ENCODE measurements around the gene FRMD4A.

Gene FRMD4A

GRCh38 chr10:13658264-13658663, 672.5 kb downstream of the FRMD4A start:
- Histone ChIP-seq H3K27me3 (ENCODE audit: insufficient read depth, poor library complexity, severe bottlenecking) (no peaks in the 10 kb centered on the region), H3K4me3 (ENCODE audit: severe bottlenecking) (no peak overlapping the region), H3K9me3 (ENCODE audit: severe bottlenecking) (no peaks in the 10 kb centered on the region), H3K4me1 (ENCODE audit: insufficient read depth, poor library complexity, severe bottlenecking) (peaks cover 12% of the 10 kb centered on the region), H3K27ac (ENCODE audit: poor library complexity, severe bottlenecking) (no peak overlapping the region), H3K36me3 (ENCODE audit: low read depth) (0 out of 2 replicates have a peak, but pooled peaks cover 3% of the 10 kb centered on the region)
- DNase-seq (ENCODE audit: low spot score): no peak
- TF ChIP-seq CTCF (IDR thresholded peaks at IDR 0.05; ENCODE audit: poor library complexity, severe bottlenecking): no peak
- no peak for ATAC-seq (ENCODE audit: low read depth)

GRCh38 chr10:13657101-13657680, 673.5 kb downstream of the FRMD4A start:
- H3K4me3 ChIP-seq (ENCODE audit: severe bottlenecking): no peak overlapping the region
- 0 out of 2 replicates have a peak, but pooled peaks cover 3% of the 10 kb centered on the region for H3K36me3 ChIP-seq (ENCODE audit: low read depth)
- ATAC-seq (ENCODE audit: low read depth) (no peak), DNase-seq (ENCODE audit: low spot score) (no peak)
- no peaks in the 10 kb centered on the region for H3K27me3 ChIP-seq (ENCODE audit: insufficient read depth, poor library complexity, severe bottlenecking)
- H3K27ac ChIP-seq (ENCODE audit: poor library complexity, severe bottlenecking): no peak overlapping the region
- peaks cover 16% of the 10 kb centered on the region for H3K4me1 ChIP-seq (ENCODE audit: insufficient read depth, poor library complexity, severe bottlenecking)
- no peak for TF ChIP-seq CTCF (IDR thresholded peaks at IDR 0.05; ENCODE audit: poor library complexity, severe bottlenecking)
- H3K9me3 ChIP-seq (ENCODE audit: severe bottlenecking): no peaks in the 10 kb centered on the region

- no peak overlapping the region for H3K4me3 ChIP-seq (ENCODE audit: severe bottlenecking)
- DNase-seq (ENCODE audit: low spot score) (no peak), ATAC-seq (ENCODE audit: low read depth) (no peak)
- no peaks in the 10 kb centered on the region for H3K9me3 ChIP-seq (ENCODE audit: severe bottlenecking)
- peaks cover 6% of the 10 kb centered on the region; the same call in 1 of the 2 replicates for H3K36me3 ChIP-seq (ENCODE audit: low read depth)
- no peak overlapping the region for H3K27ac ChIP-seq (ENCODE audit: poor library complexity, severe bottlenecking)
- TF ChIP-seq CTCF (IDR thresholded peaks at IDR 0.05; ENCODE audit: poor library complexity, severe bottlenecking): no peak
- no peaks in the 10 kb centered on the region for H3K27me3 ChIP-seq (ENCODE audit: insufficient read depth, poor library complexity, severe bottlenecking)
- H3K4me1 ChIP-seq (ENCODE audit: insufficient read depth, poor library complexity, severe bottlenecking): peaks cover 18% of the 10 kb centered on the region
Measured at GRCh38 chr10:13656337-13657100, 674.2 kb downstream of the FRMD4A start.

- Histone ChIP-seq H3K4me3 (ENCODE audit: severe bottlenecking) (no peak overlapping the region), H3K27ac (ENCODE audit: poor library complexity, severe bottlenecking) (no peak overlapping the region), H3K27me3 (ENCODE audit: insufficient read depth, poor library complexity, severe bottlenecking) (no peaks in the 10 kb centered on the region), H3K9me3 (ENCODE audit: severe bottlenecking) (no peaks in the 10 kb centered on the region), H3K4me1 (ENCODE audit: insufficient read depth, poor library complexity, severe bottlenecking) (peaks cover 7% of the 10 kb centered on the region), H3K36me3 (ENCODE audit: low read depth) (peaks cover 10% of the 10 kb centered on the region; the same call in 1 of the 2 replicates)
- TF ChIP-seq CTCF (IDR thresholded peaks at IDR 0.05; ENCODE audit: poor library complexity, severe bottlenecking): no peak
- DNase-seq (ENCODE audit: low spot score): no peak
- no peak for ATAC-seq (ENCODE audit: low read depth)
Measured at GRCh38 chr10:13654846-13655245, 675.9 kb downstream of the FRMD4A start.
